Keratinocyte (primary cell): Measurements from ENCODE around the gene DTD1.

ENCODE experiments used
- EZH2 ChIP-seq: IDR thresholded peaks from one replicate; pipeline ENCODE4 v1.6.1; 2012; ENCODE audit warnings: inconsistent platforms, mild to moderate bottlenecking, low read length, moderate library complexity
- TF ChIP-seq, protein P1 (sequence below), 3 experiments: IDR thresholded peaks in 1 of 3; conservative IDR thresholded peaks in 1 of 3; optimal IDR thresholded peaks in 1 of 3; 2 replicates in 2 of 3; 3 replicates in 1 of 3; pipeline versions ENCODE3 to v1.5.1; 2011; ENCODE audit warnings: low read length in 3 of 3, mild to moderate bottlenecking in 3 of 3, moderate library complexity in 2 of 3, control low read depth in 1 of 3, inconsistent platforms in 1 of 3; ENCODE audit not compliant: insufficient read depth in 2 of 3; ENCODE audit errors: extremely low read depth in 1 of 3

DNA sequence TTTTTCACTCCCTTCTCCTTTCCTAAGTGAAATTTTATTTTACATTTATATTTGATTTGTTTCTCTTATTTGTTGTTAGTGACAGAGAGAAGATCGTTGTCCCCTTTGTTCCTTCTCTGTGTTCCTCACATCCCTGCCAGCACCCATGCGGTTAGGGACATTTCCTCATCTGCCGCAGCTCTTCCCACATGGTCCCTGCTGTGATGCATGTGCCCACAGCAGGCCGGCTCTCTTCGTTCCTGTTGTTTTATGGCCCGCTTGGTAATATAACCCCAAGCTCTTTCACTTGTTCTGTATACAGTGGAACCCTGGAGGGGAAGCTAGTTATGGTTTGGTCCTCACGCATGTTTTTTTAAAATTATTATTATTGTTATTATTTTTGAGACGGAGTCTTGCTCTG is 23.6 kb downstream of the DTD1 start:
- TF ChIP-seq, protein P1, sequence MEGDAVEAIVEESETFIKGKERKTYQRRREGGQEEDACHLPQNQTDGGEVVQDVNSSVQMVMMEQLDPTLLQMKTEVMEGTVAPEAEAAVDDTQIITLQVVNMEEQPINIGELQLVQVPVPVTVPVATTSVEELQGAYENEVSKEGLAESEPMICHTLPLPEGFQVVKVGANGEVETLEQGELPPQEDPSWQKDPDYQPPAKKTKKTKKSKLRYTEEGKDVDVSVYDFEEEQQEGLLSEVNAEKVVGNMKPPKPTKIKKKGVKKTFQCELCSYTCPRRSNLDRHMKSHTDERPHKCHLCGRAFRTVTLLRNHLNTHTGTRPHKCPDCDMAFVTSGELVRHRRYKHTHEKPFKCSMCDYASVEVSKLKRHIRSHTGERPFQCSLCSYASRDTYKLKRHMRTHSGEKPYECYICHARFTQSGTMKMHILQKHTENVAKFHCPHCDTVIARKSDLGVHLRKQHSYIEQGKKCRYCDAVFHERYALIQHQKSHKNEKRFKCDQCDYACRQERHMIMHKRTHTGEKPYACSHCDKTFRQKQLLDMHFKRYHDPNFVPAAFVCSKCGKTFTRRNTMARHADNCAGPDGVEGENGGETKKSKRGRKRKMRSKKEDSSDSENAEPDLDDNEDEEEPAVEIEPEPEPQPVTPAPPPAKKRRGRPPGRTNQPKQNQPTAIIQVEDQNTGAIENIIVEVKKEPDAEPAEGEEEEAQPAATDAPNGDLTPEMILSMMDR (optimal IDR thresholded peaks at IDR 0.05 in 1 of 3, IDR thresholded peaks at IDR 0.05 in 1 of 3, conservative IDR thresholded peaks at IDR 0.05 in 1 of 3; ENCODE audit: extremely low read depth in 1 of 3, insufficient read depth in 2 of 3, low read length in 3 of 3) = no peak
- TF ChIP-seq EZH2 = no peak
